Neuronal stem cell (in vitro differentiated cells): ENCODE results near the gene OR5B12.

ENCODE experiments used
- DNase-seq: peaks from one replicate; pipeline ENCODE4 v3.0.0-alpha.2; 2013; ENCODE audit warnings: low spot score
- H2AFZ ChIP-seq: one replicate; pipeline ENCODE4 v1.6.1; 2013; ENCODE audit warnings: mild to moderate bottlenecking, low read length, inconsistent platforms
- H2AK5ac ChIP-seq: 2 replicates; pipeline ENCODE4 v1.6.1; 2013; ENCODE audit warnings: low read depth, mild to moderate bottlenecking, inconsistent platforms, low read length, moderate library complexity, mixed read lengths
- H2BK120ac ChIP-seq: 2 replicates; pipeline ENCODE4 v1.6.1; 2013; ENCODE audit warnings: low read depth, mild to moderate bottlenecking, inconsistent platforms, low read length, moderate library complexity, mixed read lengths
- H2BK12ac ChIP-seq: one replicate; pipeline ENCODE4 v1.6.1; 2013; ENCODE audit warnings: low read length, inconsistent platforms
- H2BK15ac ChIP-seq: 2 replicates; pipeline ENCODE4 v1.6.1; 2013; ENCODE audit warnings: mild to moderate bottlenecking, low read length, inconsistent platforms, mixed read lengths
- H2BK5ac ChIP-seq: one replicate; pipeline ENCODE4 v1.6.1; 2013; ENCODE audit warnings: inconsistent platforms, mild to moderate bottlenecking, low read length, moderate library complexity
- H3K14ac ChIP-seq: one replicate; pipeline ENCODE4 v1.6.1; 2013; ENCODE audit warnings: low read length, inconsistent platforms
- H3K18ac ChIP-seq: 2 replicates; pipeline ENCODE4 v1.6.1; 2013; ENCODE audit warnings: low read length, inconsistent platforms
- H3K23ac ChIP-seq: 2 replicates; pipeline ENCODE4 v1.6.1; 2013; ENCODE audit warnings: low read depth, mild to moderate bottlenecking, mixed read lengths, low read length, inconsistent platforms; ENCODE audit not compliant: poor library complexity
- H3K27ac ChIP-seq: replicated peaks from 3 replicates; pipeline ENCODE4 v1.5.1; 2013; ENCODE audit warnings: low read length, inconsistent platforms
- H3K27me3 ChIP-seq, 3 experiments: 2 replicates each; pipeline ENCODE4 v1.6.1; 2013; ENCODE audit warnings: low read length in 3 of 3, mild to moderate bottlenecking in 2 of 3, inconsistent platforms in 1 of 3, low read depth in 1 of 3, mixed read lengths in 1 of 3, moderate library complexity in 1 of 3; ENCODE audit not compliant: control insufficient read depth in 3 of 3, insufficient read depth in 3 of 3
- H3K36me3 ChIP-seq, 2 donors: replicated peaks in 1 of 2; 2 replicates each; pipeline ENCODE4 v1.6.1; 2013; ENCODE audit warnings: low read length in 2 of 2; ENCODE audit not compliant: control insufficient read depth in 2 of 2, insufficient read depth in 2 of 2
- H3K4ac ChIP-seq: 2 replicates; pipeline ENCODE4 v1.6.1; 2013; ENCODE audit warnings: inconsistent platforms, mild to moderate bottlenecking, low read length, moderate library complexity
- H3K4me1 ChIP-seq, 2 donors: 1 replicate in 1 of 2; 2 replicates in 1 of 2; pipeline ENCODE4 v1.6.1; 2013; ENCODE audit warnings: low read length in 2 of 2, low read depth in 1 of 2; ENCODE audit not compliant: control insufficient read depth in 2 of 2, insufficient read depth in 1 of 2
- H3K4me2 ChIP-seq: one replicate; pipeline ENCODE4 v1.6.1; 2013; ENCODE audit warnings: mild to moderate bottlenecking, low read length, inconsistent platforms; ENCODE audit not compliant: insufficient read depth, poor library complexity, severe bottlenecking
- H3K4me3 ChIP-seq, 2 donors: 2 replicates each; pipeline ENCODE4 v1.5.1; 2013; ENCODE audit warnings: low read length in 2 of 2, mild to moderate bottlenecking in 2 of 2, inconsistent platforms in 1 of 2, moderate library complexity in 1 of 2
- H3K79me1 ChIP-seq: one replicate; pipeline ENCODE4 v1.6.1; 2013; ENCODE audit warnings: low read depth, mild to moderate bottlenecking, inconsistent platforms, low read length, moderate library complexity
- H3K9ac ChIP-seq: one replicate; pipeline ENCODE4 v1.6.1; 2013; ENCODE audit warnings: mild to moderate bottlenecking, low read depth, low read length, inconsistent platforms; ENCODE audit not compliant: poor library complexity
- H3K9me3 ChIP-seq, 2 donors: replicated peaks in 1 of 2; 2 replicates each; pipeline versions ENCODE3 to v1.6.1; 2013; ENCODE audit warnings: low read length in 2 of 2, mild to moderate bottlenecking in 2 of 2, inconsistent platforms in 1 of 2, low read depth in 1 of 2, mixed read lengths in 1 of 2, moderate library complexity in 1 of 2; ENCODE audit not compliant: control insufficient read depth in 2 of 2, insufficient read depth in 1 of 2
- H4K8ac ChIP-seq: one replicate; pipeline ENCODE4 v1.6.1; 2013; ENCODE audit warnings: low read depth, mild to moderate bottlenecking, inconsistent platforms, low read length, moderate library complexity
- H4K91ac ChIP-seq: one replicate; pipeline ENCODE4 v1.6.1; 2013; ENCODE audit warnings: low read length, low read depth, mild to moderate bottlenecking, inconsistent platforms; ENCODE audit not compliant: poor library complexity
- WGBS, 2 donors: extraction: QIAGEN DNeasy Blood & Tissue Kit; methylation state at CpG; one replicate each; pipeline ENCODE4 v1.1.7; 2013; ENCODE audit warnings: missing lambda C conversion rate in 2 of 2, mixed read lengths in 1 of 2; ENCODE audit not compliant: insufficient read length in 2 of 2, insufficient replicate concordance in 1 of 2; ENCODE audit errors: extremely low coverage in 2 of 2; 5-methylcytosine and 5-hydroxymethylcytosine counted together

The OR5B12 gene

GRCh38 chr11:58446294-58446693 is 4.3 kb upstream of the OR5B12 start:
- H3K23ac ChIP-seq: no peak overlapping the region
- H2BK15ac ChIP-seq: no peak overlapping the region
- H3K79me1 ChIP-seq: no peaks in the 10 kb centered on the region
- H3K4me1 ChIP-seq: no peaks in the 10 kb centered on the region
- no peak overlapping the region for H2BK120ac ChIP-seq
- H2AFZ ChIP-seq: no peak overlapping the region
- H2BK12ac ChIP-seq: no peak overlapping the region
- no peak overlapping the region for H2BK5ac ChIP-seq
- peaks cover 0 to 1% (median 0%) of the 10 kb centered on the region in 3 experiments for H3K27me3 ChIP-seq
- H3K4ac ChIP-seq: no peak overlapping the region
- no peaks in the 10 kb centered on the region for H3K36me3 ChIP-seq
- H3K14ac ChIP-seq: no peak overlapping the region
- H3K9me3 ChIP-seq: peaks cover 0 to 4% of the 10 kb centered on the region in 2 donors
- H4K91ac ChIP-seq: no peak overlapping the region
- no peak overlapping the region for H2AK5ac ChIP-seq
- no peak overlapping the region for H3K9ac ChIP-seq
- H4K8ac ChIP-seq: no peak overlapping the region
- no peak overlapping the region for H3K4me2 ChIP-seq
- no peak for DNase-seq
- no CpG with 5 or more reads among the region's 6 CpGs for WGBS, 2 donors
- H3K4me3 ChIP-seq: no peak overlapping the region
- H3K18ac ChIP-seq: no peak overlapping the region
- H3K27ac ChIP-seq: no peak overlapping the region

GRCh38 chr11:58444300-58444699 is 2.3 kb upstream of the OR5B12 start:
- WGBS, 2 donors: no CpG with 5 or more reads among the region's 2 CpGs
- Histone ChIP-seq H3K36me3 (no peaks in the 10 kb centered on the region), H2AFZ (no peak overlapping the region), H3K9ac (no peak overlapping the region), H4K8ac (no peak overlapping the region), H2BK120ac (no peak overlapping the region), H3K9me3 (peaks cover 0 to 4% of the 10 kb centered on the region in 2 donors), H2BK5ac (no peak overlapping the region), H3K4me1 (no peaks in the 10 kb centered on the region), H3K27me3 (peaks cover 0 to 1% (median 0%) of the 10 kb centered on the region in 3 experiments), H3K4me2 (no peak overlapping the region), H4K91ac (no peak overlapping the region), H2BK15ac (no peak overlapping the region), H3K23ac (no peak overlapping the region), H3K27ac (no peak overlapping the region), H3K14ac (no peak overlapping the region), H2BK12ac (no peak overlapping the region), H3K18ac (no peak overlapping the region), H2AK5ac (no peak overlapping the region), H3K4ac (no peak overlapping the region), H3K79me1 (no peaks in the 10 kb centered on the region), H3K4me3 (no peak overlapping the region)
- no peak for DNase-seq

GRCh38 chr11:58438486-58438885 is 3.5 kb downstream of the OR5B12 start:
- H4K91ac ChIP-seq: no peak overlapping the region
- H2BK15ac ChIP-seq: no peak overlapping the region
- no peak overlapping the region for H2BK12ac ChIP-seq
- H3K79me1 ChIP-seq: no peaks in the 10 kb centered on the region
- H3K4me1 ChIP-seq: no peaks in the 10 kb centered on the region
- no peak overlapping the region for H2AK5ac ChIP-seq
- H3K36me3 ChIP-seq: no peaks in the 10 kb centered on the region
- H3K9me3 ChIP-seq: no peaks in the 10 kb centered on the region
- H3K27ac ChIP-seq: no peak overlapping the region
- H2AFZ ChIP-seq: no peak overlapping the region
- DNase-seq: no peak
- H3K4me2 ChIP-seq: no peak overlapping the region
- no peak overlapping the region for H3K14ac ChIP-seq
- H4K8ac ChIP-seq: no peak overlapping the region
- no peak overlapping the region for H2BK120ac ChIP-seq
- no CpG with 5 or more reads among the region's 4 CpGs for WGBS, 2 donors
- no peak overlapping the region for H2BK5ac ChIP-seq
- H3K9ac ChIP-seq: no peak overlapping the region
- no peak overlapping the region for H3K4me3 ChIP-seq
- no peak overlapping the region for H3K18ac ChIP-seq
- no peaks in the 10 kb centered on the region for H3K27me3 ChIP-seq
- no peak overlapping the region for H3K23ac ChIP-seq
- H3K4ac ChIP-seq: no peak overlapping the region

- no CpG with 5 or more reads among the region's 3 CpGs for WGBS, 2 donors
- H3K9ac ChIP-seq: no peak overlapping the region
- no peak overlapping the region for H2BK120ac ChIP-seq
Observed at GRCh38 chr11:58434217-58434616, 7.8 kb downstream of the OR5B12 start.

More at GRCh38 chr11:58434217-58434616, 7.8 kb downstream of the OR5B12 start:
- H2AFZ ChIP-seq: no peak overlapping the region
- no peak for DNase-seq
- H2AK5ac ChIP-seq: no peak overlapping the region
- H3K36me3 ChIP-seq: no peaks in the 10 kb centered on the region
- H3K9me3 ChIP-seq: no peaks in the 10 kb centered on the region
- no peak overlapping the region for H3K4ac ChIP-seq
- no peak overlapping the region for H3K4me2 ChIP-seq
- H3K14ac ChIP-seq: no peak overlapping the region
- no peak overlapping the region for H3K18ac ChIP-seq
- no peak overlapping the region for H4K8ac ChIP-seq
- no peak overlapping the region for H3K27ac ChIP-seq
- H2BK5ac ChIP-seq: no peak overlapping the region
- no peak overlapping the region for H2BK15ac ChIP-seq
- no peak overlapping the region for H3K4me3 ChIP-seq
- H3K23ac ChIP-seq: no peak overlapping the region
- H2BK12ac ChIP-seq: no peak overlapping the region
- H3K27me3 ChIP-seq: no peaks in the 10 kb centered on the region
- H4K91ac ChIP-seq: no peak overlapping the region
- no peaks in the 10 kb centered on the region for H3K4me1 ChIP-seq
- H3K79me1 ChIP-seq: no peaks in the 10 kb centered on the region
